HG03354 (cell line): ENCODE results near the gene ATP1B4.
A peak's percentile ranks its signal among the peaks of the same experiment; 100 is the strongest.
"Not testable (repeated sequence)": the region's sequence is repeated elsewhere in the genome, so short reads cannot be mapped to it uniquely, and the experiment has no call there.

Source experiments
- ATAC-seq: cut with Tn5 transposase; IDR thresholded peaks from one replicate; pipeline ENCODE4 v1.9.1; 2021; ENCODE audit warnings: mild to moderate bottlenecking; ENCODE audit not compliant: unreplicated experiment, poor library complexity, severe bottlenecking

The ATP1B4 gene

DNA sequence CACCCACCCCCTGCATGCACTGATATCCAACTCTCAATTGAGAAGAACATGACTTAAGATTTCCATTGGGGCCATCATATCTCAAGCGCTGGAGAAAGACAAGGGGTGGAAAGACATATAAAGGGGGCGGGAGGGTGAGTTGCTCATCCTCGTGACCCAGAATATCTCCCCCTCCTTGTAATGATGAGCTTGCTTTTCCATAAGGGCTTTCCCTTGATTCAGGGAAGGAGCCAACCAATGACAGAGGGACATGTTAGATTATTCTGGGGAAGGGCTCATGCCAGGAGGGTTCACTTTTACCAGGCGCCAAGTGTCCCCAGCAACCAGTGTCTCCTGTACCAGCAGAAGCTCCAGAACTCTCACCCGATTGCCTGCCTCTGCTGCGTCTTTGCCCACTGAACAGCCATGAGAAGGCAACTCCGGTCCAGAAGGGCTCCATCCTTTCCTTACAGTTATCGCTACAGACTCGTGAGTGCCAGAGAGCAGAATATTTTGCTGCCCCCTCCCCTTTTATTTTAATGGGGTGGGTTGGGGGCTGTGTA, at the start of gene ATP1B4:
Gene ATP1B4 (plus strand): TSS at position 326 of the 542 bp plus-strand sequence. CDS start 80 bp downstream, at position 406.
- ATAC-seq, result no peak

DNA sequence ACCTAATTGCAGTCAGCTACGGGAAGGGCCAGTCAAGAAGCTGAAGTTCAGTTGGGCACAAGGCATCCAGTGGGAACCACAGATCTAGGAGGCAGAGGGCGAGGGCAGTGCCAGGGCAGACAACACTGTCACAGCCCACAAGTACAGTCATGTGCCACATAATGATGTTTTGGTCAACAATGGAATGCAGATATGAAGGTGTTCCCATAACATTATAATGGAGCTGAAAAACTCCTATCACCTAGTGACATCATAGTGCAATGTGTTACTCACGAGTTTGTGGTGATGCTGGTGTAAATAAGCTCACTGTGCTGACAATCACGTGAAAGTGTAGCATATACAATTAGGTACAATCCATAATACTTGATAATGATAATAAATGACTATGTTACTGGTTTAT, 46.1 kb upstream of the ATP1B4 start:
- no peak for ATAC-seq

DNA sequence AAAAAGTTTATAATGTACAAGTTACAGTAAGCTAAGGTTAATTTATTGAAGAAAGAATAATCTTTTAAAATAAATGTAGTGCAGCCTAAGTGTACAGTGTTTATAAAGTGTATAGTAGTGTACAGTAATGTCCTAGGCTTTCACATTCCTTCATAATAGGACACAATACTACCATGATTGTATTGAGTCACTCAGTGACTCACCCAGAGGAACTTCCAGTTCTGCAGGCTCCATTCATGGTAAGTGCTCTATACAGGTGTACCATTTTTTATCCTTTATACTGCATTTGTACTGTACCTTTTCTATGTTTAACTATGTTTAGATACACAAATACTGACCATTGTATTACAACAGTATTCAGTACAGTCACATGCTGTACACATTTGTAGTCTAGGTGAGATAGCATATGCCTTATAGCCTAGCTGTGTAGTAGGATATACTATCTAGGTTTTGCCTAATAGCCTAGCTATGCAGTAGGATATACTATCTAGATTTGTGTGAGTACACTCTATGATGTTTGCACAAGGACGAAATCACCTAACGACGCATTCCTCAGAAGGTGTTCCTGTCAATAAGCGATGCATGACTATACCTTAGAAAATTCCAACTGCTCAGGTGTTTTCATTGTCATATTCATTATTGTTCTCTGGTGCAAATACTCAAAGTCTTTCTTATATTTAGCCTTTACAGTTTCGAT, 45.2 kb upstream of the ATP1B4 start:
- ATAC-seq, result no peak

DNA sequence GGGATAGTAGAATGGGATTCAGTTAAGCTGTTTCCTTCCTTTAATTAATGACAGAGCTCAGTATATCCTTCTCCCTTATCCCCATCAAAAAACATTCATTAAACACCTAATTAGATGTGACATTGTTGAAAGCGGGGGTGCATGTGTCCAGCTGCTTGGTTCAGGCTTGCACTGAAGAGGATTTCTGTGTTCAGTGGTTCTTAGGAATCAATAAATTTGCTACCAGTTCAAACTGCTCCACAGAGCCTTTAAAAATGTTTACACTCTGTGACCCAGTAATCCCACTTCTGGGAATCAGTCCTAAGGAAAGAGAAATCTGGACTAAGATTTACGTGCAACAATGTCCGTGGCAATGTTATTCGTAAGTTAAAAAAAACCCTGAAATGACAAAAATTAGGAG, 43.5 kb upstream of the ATP1B4 start:
- ATAC-seq, result no peak

DNA sequence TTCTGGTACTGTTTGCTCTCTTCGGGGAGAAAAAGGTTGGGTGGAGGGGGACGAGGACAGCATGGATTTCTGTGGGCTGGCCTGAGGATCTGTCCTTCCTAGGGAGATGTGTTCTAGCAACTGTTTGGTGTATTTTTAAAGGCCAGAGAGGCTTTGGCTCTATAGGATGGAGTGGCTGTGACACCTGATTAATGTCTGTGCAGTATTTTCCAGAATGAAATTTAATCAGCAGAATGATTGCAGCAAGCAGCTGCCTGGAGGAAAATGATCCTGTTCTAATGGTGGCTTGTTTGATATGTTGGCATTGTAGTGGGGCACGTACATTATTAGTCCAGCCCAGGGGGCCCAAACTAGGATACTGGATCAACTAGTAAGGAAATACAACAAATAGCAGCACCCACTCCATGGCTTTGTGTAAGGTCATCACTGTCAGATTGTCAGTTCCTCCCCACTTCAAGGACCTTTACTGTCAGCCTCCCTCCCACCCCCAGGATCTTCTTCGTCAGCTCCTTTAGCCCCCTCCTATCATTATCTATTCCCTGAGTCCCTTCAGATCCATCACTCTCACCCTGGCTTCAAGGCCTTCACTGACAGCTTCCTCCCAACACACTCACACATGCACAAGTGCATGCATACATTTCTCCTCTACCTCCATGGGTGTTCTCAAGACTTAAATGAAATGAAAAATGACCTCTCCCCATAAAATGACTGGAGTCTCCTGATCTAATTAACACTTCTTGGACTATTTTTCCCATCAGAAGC, 40.2 kb upstream of the ATP1B4 start:
- ATAC-seq, result no peak

DNA sequence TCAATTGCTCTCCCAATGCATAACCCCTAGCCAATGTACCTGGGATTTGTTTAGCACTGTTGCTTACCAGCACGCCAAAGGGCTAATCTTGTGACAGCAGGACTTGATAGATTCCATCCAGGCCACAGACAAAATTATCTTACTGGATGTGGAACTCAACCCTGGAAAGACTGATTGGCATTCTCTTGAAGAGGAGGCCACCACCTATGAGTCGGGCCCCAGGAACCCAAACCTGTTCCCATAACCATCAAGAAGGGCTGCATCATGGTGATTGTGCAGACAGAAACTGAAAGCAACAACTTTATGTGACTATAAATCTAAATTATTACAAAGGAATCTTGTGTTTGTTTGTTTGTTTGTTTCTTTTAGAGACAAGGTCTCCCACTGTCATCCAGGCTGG, 30.8 kb upstream of the ATP1B4 start:
- ATAC-seq, result no peak

DNA sequence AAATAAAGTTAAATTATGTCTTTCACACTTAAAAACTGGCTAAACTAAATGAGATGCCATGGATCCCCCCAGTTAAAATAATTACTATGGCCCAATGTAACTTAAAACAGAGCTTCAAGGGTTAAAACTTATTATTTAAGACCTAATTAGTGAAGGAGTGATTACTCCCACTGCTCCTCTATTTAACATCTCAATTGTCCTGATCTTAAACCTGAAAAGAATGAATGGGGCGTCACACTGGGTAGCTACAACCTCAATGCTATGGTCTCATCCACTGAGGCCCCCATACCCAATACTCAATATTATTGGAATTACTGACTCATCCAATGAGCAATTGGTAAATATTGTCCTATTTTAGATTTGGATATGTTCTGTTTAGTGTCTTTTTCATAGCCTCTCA, 29.5 kb upstream of the ATP1B4 start:
- ATAC-seq, result no peak

DNA sequence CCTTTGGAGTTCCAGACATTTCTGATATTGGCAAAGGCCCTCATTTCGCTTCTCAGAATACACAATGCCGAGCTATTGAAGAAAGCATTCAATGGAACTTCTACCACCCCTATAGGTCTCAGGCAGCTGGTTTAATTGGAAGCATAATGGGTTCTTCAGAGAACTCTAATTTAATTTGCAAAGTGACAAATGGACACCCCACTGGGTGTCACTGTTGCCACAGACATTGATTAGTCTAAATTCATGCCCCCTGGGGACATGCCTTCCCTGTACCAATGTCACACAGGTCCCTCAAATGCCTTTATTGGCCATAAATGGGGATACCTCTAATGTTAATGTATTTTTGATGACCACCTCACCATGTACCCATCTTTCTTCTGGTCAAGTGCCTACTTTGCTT, 27.7 kb upstream of the ATP1B4 start:
- ATAC-seq, result no peak

DNA sequence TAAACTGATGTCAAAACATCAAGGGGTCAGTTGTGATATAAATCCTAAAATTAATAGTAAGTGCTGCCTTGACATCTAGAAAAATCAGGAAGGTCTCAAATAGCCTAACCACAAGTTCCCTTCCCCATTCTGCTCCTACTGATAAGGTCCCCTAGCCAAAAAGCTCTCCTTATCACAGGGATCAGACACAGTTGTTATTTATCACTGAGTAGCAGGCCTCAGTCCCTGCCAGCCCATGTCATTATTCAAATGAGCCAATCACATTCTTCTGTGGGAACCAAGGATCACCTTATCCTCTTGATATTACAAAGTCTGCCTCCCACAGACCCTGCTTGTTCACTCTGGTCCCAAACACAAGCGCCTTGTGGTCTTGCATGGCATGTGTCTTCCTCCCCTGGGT, 27.3 kb upstream of the ATP1B4 start:
- no peak for ATAC-seq

DNA sequence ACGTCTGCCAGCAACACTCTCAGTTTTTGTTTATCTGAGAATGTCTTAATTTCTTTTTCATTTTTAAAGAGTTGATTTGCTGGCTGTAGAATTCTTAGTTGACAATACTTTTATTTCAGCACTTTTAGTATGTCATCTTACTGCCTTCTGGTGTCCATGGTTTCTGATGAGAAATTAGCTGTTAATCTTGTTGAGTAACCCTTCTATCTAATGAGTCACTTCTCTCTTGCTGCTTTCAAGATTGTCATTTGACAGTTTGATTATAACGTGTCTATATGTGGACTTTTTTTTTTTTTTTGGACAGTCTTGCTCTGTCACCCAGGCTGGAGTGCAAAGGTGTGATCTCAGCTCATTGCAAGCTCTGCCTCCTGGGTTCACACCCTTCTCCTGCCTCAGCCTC, 26.6 kb upstream of the ATP1B4 start:
- no peak for ATAC-seq

DNA sequence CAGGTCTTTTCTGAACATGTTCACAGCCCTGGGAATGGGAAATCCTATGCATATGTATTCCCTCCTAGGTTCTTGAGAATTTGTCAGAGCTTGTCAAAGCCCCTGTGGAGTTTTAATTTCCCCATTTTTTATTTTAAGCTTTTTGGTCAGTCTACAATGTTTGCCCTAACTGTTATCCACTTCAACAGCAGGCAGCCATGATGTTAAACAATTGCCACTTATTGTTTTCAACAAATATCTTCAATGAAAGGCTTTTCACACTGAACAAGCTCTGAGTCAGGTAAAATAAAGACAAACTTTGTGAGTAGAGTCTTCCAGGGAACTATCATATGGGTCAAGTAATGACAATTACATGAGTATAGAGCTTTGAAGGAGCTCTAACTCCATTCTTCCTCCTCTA, 25.0 kb upstream of the ATP1B4 start:
- ATAC-seq, result no peak

DNA sequence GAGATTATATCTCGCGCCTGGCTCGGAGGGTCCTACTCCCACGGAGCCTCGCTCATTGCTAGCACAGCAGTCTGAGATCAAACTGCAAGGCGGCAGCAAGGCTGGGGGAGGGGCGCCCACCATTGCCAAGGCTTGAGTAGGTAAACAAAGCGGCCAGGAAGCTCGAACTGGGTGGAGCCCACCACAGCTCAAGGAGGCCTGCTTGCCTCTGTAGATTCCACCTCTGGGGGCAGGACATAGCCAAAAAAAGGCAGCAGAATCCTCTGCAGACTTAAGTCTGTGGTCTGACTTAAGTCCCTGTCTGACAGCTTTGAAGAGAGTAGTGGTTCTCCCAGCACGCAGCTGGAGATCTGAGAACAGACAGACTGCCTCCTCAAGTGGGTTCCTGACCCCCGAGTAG, 17.3 kb upstream of the ATP1B4 start:
- not testable (repeated sequence) for ATAC-seq

DNA sequence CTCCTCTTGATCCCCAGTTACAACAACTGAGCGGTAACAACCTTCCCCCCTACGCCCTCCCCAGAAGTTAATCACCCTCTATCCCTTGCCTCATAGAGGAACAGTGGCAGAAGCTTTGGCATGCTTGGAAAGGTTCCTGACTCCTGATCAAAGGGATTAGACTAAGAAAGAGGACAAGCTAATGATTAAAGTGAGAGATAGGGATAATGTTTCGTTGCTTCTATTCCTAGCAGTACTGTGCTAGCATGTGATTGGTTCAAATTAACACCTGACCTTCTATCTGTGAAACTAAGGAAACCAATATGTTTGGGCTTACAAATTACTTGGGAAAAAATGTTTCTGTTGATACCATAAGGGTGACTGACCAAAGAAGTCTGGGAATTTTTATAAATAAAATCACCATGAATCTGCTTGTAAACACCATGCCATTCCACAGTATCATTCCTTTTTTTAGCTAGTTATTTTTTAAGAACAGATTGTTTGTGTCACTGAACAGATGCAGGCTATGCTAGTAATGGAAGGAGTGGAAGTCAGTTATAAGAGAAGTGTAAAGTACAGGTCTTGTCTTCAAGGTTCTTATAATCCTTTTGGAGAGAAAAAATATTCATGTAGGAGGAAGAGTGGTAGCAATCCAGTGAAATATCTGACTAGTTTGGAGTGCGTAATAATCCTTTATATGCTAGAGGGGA, 11.3 kb upstream of the ATP1B4 start:
- no peak for ATAC-seq

DNA sequence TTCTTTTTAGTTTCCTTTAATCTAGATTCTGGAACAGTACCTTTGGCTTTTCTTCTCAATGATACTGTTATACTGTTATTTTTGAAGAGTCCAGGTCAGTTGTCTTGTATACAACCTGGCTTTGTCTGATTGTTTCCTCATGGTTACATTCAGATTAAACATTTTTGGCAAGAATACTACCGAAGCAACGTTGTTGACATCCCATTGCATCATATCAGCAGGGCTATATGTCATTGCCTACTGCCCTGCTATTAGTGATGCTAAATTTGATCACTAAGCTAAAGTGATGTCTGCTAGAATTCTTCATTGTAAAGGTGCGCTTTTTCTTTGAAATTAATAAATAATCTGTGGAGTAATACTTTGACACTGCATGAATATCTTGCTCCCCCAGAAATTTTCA, 5.8 kb upstream of the ATP1B4 start:
- ATAC-seq, result no peak

DNA sequence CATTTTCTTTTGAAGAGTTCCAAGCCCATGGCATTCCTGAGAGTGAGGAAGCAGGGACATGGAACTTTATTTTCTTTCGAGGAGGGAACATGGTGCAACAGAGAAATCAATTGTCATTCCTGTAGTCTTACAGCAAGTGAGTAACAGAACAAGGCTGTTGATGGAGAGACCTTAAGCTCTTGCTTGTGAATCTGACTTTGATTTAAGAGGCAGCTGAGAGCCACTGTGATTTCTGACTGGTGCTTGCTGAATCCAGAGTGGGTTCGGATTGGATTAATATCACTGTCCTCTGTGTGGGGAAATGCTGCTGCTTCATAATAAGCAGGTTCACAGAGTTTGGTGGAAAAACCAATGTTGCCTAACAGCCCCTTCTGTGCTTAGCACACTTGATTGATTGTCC, 4.7 kb upstream of the ATP1B4 start:
- no peak for ATAC-seq

DNA sequence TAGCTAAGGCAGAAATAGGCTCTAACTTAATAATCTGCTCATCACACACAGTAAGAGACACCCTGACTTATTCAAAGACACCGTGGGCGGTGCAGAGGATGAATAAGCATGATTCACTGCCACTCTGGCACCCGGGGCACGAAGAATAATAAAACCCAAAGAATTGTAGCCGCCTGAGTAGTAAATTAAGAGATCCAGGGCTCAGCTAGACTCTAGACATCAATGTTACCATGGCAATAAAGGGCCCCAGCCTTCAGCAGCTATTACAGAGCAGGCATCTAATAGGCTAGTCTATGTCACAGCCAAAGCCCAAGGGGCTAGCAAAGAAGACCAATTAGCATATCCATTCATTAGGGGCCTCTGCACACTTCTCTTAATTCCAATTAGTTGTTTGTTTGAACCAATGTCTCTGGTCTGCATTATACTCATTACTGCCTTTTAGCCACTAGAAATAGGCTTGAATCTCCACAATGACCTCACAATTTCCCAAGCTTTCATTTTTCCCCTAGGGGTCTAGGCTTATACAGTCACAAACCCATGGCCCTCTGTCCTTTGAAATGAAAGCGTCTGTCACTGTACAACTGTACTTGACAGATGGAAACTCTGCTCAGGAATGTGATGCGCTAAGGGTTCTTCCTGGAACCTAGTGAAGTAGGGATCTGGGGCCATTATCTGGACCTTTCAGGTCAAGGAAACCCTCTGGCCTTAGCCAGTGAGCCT, 3.0 kb upstream of the ATP1B4 start:
- ATAC-seq, result no peak

DNA sequence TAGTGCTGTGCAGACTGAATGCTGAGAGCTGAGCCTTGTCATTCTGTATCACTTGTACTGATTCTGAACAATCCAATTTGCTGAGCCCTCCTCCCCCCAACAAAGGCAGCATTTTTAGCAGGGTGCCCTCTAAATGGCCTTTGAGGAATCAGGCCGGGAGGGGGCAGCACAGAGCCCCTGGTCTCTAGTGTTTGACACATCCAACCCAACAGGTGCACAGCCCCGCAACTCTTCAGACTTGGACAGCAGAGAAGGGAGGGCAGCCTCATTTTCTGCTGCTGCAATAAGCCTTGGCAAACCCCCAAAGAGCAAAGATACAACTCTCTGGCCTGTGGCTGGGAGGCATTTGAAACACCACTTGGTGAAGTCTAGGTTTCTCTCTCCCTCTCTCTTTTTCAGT, 3.4 kb downstream of the ATP1B4 start:
- peak; percentile 85 for ATAC-seq

DNA sequence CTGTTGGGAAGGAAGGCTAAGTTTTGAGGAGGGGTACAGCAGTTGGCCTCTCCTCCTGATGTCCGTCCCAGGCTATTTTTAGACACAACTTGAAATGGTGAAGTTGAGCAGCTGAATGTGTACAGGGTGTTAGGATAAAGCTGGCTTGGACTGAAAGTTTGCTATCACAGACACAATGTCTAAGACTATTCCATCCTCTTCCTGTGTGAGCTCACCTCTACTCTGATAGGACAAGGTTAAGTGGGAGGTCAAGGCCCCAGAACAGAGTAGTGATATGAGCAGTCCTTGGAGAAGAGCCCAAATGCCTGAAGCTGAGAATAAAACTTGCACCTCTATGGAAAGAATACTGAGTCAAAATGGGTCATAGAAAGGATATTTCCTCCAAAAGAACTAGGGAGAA, 4.1 kb downstream of the ATP1B4 start:
- ATAC-seq, result no peak

DNA sequence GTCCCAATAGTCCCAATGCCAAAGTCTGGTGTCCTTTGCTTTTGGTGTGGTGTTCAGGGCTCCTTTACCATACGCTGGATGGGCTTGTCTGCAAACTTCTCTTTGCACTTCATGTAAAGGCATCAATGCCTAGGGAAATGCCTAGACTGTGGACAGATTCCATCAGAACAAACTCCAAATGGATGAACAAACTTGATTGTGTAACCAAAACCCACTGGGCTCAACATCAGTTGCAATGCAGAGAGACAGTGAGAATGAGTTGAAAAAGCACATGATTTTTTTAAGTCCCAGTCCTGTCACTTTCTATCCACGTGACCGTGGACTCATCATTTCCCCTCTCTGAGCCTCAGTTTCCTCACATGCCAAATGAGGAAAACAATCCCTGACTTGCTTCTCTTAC, 4.9 kb downstream of the ATP1B4 start:
- no peak for ATAC-seq
